HG03175 (cell line): ENCODE results near the gene ZFHX3.
A peak's percentile ranks its signal among the peaks of the same experiment; 100 is the strongest.

ENCODE experiments used
- ATAC-seq: cut with Tn5 transposase; IDR thresholded peaks from one replicate; pipeline ENCODE4 v1.9.1; 2021; ENCODE audit warnings: mild to moderate bottlenecking, moderate library complexity; ENCODE audit not compliant: unreplicated experiment

ZFHX3 gene

GRCh38 chr16:73068541-73069401 is 20.8 kb upstream of the ZFHX3 start:
- no peak for ATAC-seq

- ATAC-seq, result no peak
Measured at GRCh38 chr16:73067671-73068540, 20.0 kb upstream of the ZFHX3 start.

GRCh38 chr16:73066927-73067670 is 19.2 kb upstream of the ZFHX3 start:
- no peak for ATAC-seq

GRCh38 chr16:73066331-73066926 is 18.5 kb upstream of the ZFHX3 start:
- no peak for ATAC-seq

- ATAC-seq, result no peak
Measured at GRCh38 chr16:73065632-73066330, 17.9 kb upstream of the ZFHX3 start.

- ATAC-seq, result no peak
Measured at GRCh38 chr16:73064994-73065545, 17.1 kb upstream of the ZFHX3 start.

- ATAC-seq, result no peak
Measured at GRCh38 chr16:73064212-73064993, 16.5 kb upstream of the ZFHX3 start.

- ATAC-seq, result no peak
Measured at GRCh38 chr16:73063854-73064211, 15.9 kb upstream of the ZFHX3 start.

- ATAC-seq, result no peak
Measured at GRCh38 chr16:73062743-73063733, 15.1 kb upstream of the ZFHX3 start.

GRCh38 chr16:73062001-73062616 is 14.2 kb upstream of the ZFHX3 start:
- no peak for ATAC-seq

- ATAC-seq, result no peak
Measured at GRCh38 chr16:73060892-73061490, 13.1 kb upstream of the ZFHX3 start.

GRCh38 chr16:73059779-73060615 is 12.1 kb upstream of the ZFHX3 start:
- ATAC-seq, result no peak

GRCh38 chr16:73058616-73059409 is 10.9 kb upstream of the ZFHX3 start:
- ATAC-seq, result peak; percentile 30

- ATAC-seq, result peak; percentile 75
Measured at GRCh38 chr16:73058221-73058615, 10.3 kb upstream of the ZFHX3 start.
